T-cell (primary cell): Measurements from ENCODE around the gene RFTN1. TPM values are rescaled to one million over a fixed set of nuclear protein-coding genes. Genes with fewer than 3 reads are reported as not detected.

ENCODE experiments used
- ATAC-seq, 4 experiments: fragments of 200-7000 bp in 3 of 4; fragments of 150-1000 bp in 1 of 4; cut with Tn5 transposase; replicated peaks in 1 of 4; 1 replicate in 3 of 4; 2 replicates in 1 of 4; pipeline ENCODE4 v1.10.0; 2021; ENCODE audit warnings: moderate library complexity in 3 of 4, mild to moderate bottlenecking in 2 of 4, moderate number of reproducible peaks in 1 of 4
- CTCF ChIA-PET, 2 donors: fragments of 300-600 bp; sonication (Branson Sonifier 250); formaldehyde crosslinking; loops; one replicate each; lab custom pipeline; 2022; ENCODE audit warnings: antibody characterized with exemption in 2 of 2; lab: Charles Lee
- POLR2A ChIA-PET, 2 donors: fragments of 300-600 bp; sonication (Branson Sonifier 250); formaldehyde crosslinking; loops; one replicate each; lab custom pipeline; 2022; ENCODE audit warnings: antibody characterized with exemption in 2 of 2; lab: Charles Lee
- DNase-seq, 35 experiments: peaks; one replicate each; pipeline versions ENCODE4 v3.0.0 to v3.0.0-alpha.2; 2013 to 2023
- H3K27ac ChIP-seq: one replicate; pipeline ENCODE4 v1.5.1; 2013; ENCODE audit warnings: low read length
- H3K27me3 ChIP-seq, 2 experiments: replicated peaks in 1 of 2; 1 replicate in 1 of 2; 2 replicates in 1 of 2; pipeline versions ENCODE4 v1.6.1 to v1.7.0; 2013; ENCODE audit warnings: low read length in 1 of 2, mixed read lengths in 1 of 2; ENCODE audit not compliant: control insufficient read depth in 2 of 2, insufficient read depth in 2 of 2; ENCODE audit errors: extremely low read depth in 1 of 2
- H3K36me3 ChIP-seq, 2 donors: 1 replicate in 1 of 2; 2 replicates in 1 of 2; pipeline versions ENCODE4 v1.6.1 to v1.7.0; 2013; ENCODE audit warnings: low read length in 1 of 2; ENCODE audit not compliant: control insufficient read depth in 2 of 2, insufficient read depth in 1 of 2; ENCODE audit errors: extremely low read depth in 1 of 2
- H3K4me1 ChIP-seq, 2 experiments: 1 replicate in 1 of 2; 2 replicates in 1 of 2; pipeline versions ENCODE4 v1.6.1 to v1.7.0; 2013; ENCODE audit warnings: low read length in 2 of 2, mixed read lengths in 1 of 2; ENCODE audit not compliant: insufficient read depth in 2 of 2, control insufficient read depth in 1 of 2; ENCODE audit errors: extremely low read depth in 1 of 2
- H3K4me3 ChIP-seq, 2 donors: 1 replicate in 1 of 2; 2 replicates in 1 of 2; pipeline versions ENCODE4 v1.5.1 to v1.7.0; 2013; ENCODE audit warnings: mild to moderate bottlenecking in 2 of 2, low read length in 1 of 2, moderate library complexity in 1 of 2; ENCODE audit not compliant: control insufficient read depth in 1 of 2; ENCODE audit errors: extremely low read depth in 1 of 2
- H3K9me3 ChIP-seq: 2 replicates; pipeline ENCODE4 v1.7.0; 2013
- H3K27ac Mint-ChIP-seq, 2 donors: one replicate each; pipeline ENCODE4 v1.8.0; 2020 to 2021; ENCODE audit warnings: mild to moderate bottlenecking in 2 of 2, mixed read lengths in 2 of 2
- H3K27me3 Mint-ChIP-seq, 2 donors: one replicate each; pipeline ENCODE4 v1.8.0; 2021 to 2022; ENCODE audit warnings: mixed read lengths in 2 of 2
- H3K36me3 Mint-ChIP-seq: one replicate; pipeline ENCODE4 v1.8.0; 2021; ENCODE audit warnings: mixed read lengths
- H3K4me1 Mint-ChIP-seq, 3 donors: one replicate each; pipeline ENCODE4 v1.8.0; 2020 to 2022; ENCODE audit warnings: mixed read lengths in 3 of 3, mild to moderate bottlenecking in 1 of 3
- H3K4me3 Mint-ChIP-seq, 3 donors: one replicate each; pipeline ENCODE4 v1.8.0; 2020 to 2022; ENCODE audit warnings: mild to moderate bottlenecking in 3 of 3, mixed read lengths in 3 of 3, moderate library complexity in 3 of 3
- H3K9me3 Mint-ChIP-seq, 3 donors: one replicate each; pipeline ENCODE4 v1.8.0; 2020 to 2022; ENCODE audit warnings: mixed read lengths in 3 of 3
- WGBS: methylation state at CpG from one replicate; pipeline ENCODE4 v1.1.5; 2013; ENCODE audit warnings: missing lambda C conversion rate; ENCODE audit not compliant: insufficient coverage; 5-methylcytosine and 5-hydroxymethylcytosine counted together
- total RNA-seq, 35 experiments: library from RNA in 6 of 35; stranded (reverse) in 6 of 35; fragments of 120-200 nt in 1 of 35; gene quantifications; one replicate each; pipeline versions ENCODE4 v1.2.1 to v1.2.4 and lab custom pipeline; 2013 to 2026

The RFTN1 gene
- total RNA-seq, 5 donors from 2014 or later (not counting 1 experiment from before 2014, with no cell fraction given): 55.5 to 73.4 (median 70.7) TPM

DNA sequence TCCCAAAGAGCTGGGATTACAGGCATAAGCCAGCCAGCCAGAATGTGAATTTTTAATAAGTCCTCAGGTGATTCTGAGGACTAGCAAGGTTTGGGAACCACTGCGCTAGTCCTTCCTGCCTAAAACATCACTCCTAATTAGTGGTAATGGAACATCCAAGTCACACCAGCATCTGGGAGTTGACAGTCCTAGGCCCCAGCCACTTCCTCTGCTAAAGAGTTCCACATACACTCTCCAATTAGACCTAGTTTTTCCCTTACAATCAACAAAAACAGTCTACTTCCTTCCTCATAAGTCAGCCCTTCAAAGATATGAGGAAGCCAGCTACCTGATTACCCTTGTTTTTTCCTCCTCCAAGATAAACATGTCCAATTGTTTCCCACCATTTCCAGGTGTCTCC is 170.4 kb downstream of the RFTN1 start:
- POLR2A ChIA-PET: interaction anchor here in 1 of 2 donors (0.8 kb wide), 1 partner anchor 144 kb away, joined by 8 read pairs; no protein-coding TSS in a partner anchor
- Histone ChIP-seq H3K36me3 (peaks cover 7 to 57% of the 10 kb centered on the region in 2 donors), H3K4me3 (no peak overlapping the region), H3K27ac (peak overlapping the region; percentile 26), H3K4me1 (peaks cover 13 to 27% of the 10 kb centered on the region in 2 experiments), H3K9me3 (no peaks in the 10 kb centered on the region), H3K27me3 (no peaks in the 10 kb centered on the region)
- Mint-ChIP-seq H3K27ac (peak overlapping the region; percentile 70 to 78), H3K4me1 (peaks cover 69 to 74% (median 71%) of the 10 kb centered on the region in 3 donors), H3K36me3 (peaks cover 70% of the 10 kb centered on the region), H3K9me3 (peaks cover 0 to 6% (median 0%) of the 10 kb centered on the region in 3 donors), H3K4me3 (peak overlapping the region in 1 of 3 donors; percentile 6), H3K27me3 (no peaks in the 10 kb centered on the region)
- DNase-seq (no peak), ATAC-seq (no peak)
- CTCF ChIA-PET: interaction anchor here in 1 of 2 donors (0.6 kb wide), 1 partner anchor 501 kb away, joined by 3 read pairs; no protein-coding TSS in a partner anchor
- WGBS: 100% methylated on average over 1 of the region's 1 CpG

- no peaks in the 10 kb centered on the region for H3K27me3 Mint-ChIP-seq
- peaks cover 81 to 86% (median 83%) of the 10 kb centered on the region in 3 donors for H3K4me1 Mint-ChIP-seq
- ATAC-seq (peak; percentile 31 to 51 (median 41)), DNase-seq (peak in 8 of 35 experiments; percentile 16 to 61 (median 22))
- CTCF ChIA-PET: interaction anchor here in 1 of 2 donors (1.8 kb wide), 1 partner anchor 49 kb away, joined by 7 read pairs; no protein-coding TSS in a partner anchor
- POLR2A ChIA-PET: interaction anchor here (0.5 to 2.0 kb wide), 3 partner anchors 34 to 75 kb away, joined by 3 to 7 read pairs (median 3); partner anchors contain the start of genes DPH3 (in 1 of the 2) and OXNAD1 (in 1 of the 2)
- peak overlapping the region; percentile 78 for H3K27ac ChIP-seq
- H3K27ac Mint-ChIP-seq: peak overlapping the region; percentile 91 to 94
- no peaks in the 10 kb centered on the region for H3K27me3 ChIP-seq
- H3K36me3 ChIP-seq: peaks cover 18 to 55% of the 10 kb centered on the region in 2 donors
- H3K36me3 Mint-ChIP-seq: peaks cover 56% of the 10 kb centered on the region
- peak overlapping the region in 2 of 3 donors; percentile 39 to 48 for H3K4me3 Mint-ChIP-seq
- H3K4me1 ChIP-seq: peaks cover 18 to 44% of the 10 kb centered on the region in 2 experiments
- no CpG with 5 or more reads among the region's 1 CpG for WGBS
- no peak overlapping the region for H3K4me3 ChIP-seq
- no peaks in the 10 kb centered on the region for H3K9me3 Mint-ChIP-seq
- H3K9me3 ChIP-seq: no peaks in the 10 kb centered on the region
These were observed 174.5 kb downstream of the RFTN1 start for GRCh38 chr3:16338999-16339398.

- Histone ChIP-seq H3K27me3 (no peaks in the 10 kb centered on the region), H3K36me3 (peaks cover 18 to 52% of the 10 kb centered on the region in 2 donors), H3K27ac (peak overlapping the region; percentile 78), H3K4me3 (peak overlapping the region in 1 of 2 donors; percentile 44), H3K9me3 (no peaks in the 10 kb centered on the region), H3K4me1 (peaks cover 16 to 42% of the 10 kb centered on the region in 2 experiments)
- 33% methylated on average over 14 of the region's 15 CpGs for WGBS
- Mint-ChIP-seq H3K27me3 (no peaks in the 10 kb centered on the region), H3K4me1 (peaks cover 74 to 78% (median 78%) of the 10 kb centered on the region in 3 donors), H3K9me3 (no peaks in the 10 kb centered on the region), H3K4me3 (peak overlapping the region; percentile 29 to 61 (median 48)), H3K36me3 (peaks cover 52% of the 10 kb centered on the region), H3K27ac (peak overlapping the region; percentile 91 to 94)
- ChIA-PET POLR2A (interaction anchor here (0.6 to 2.0 kb wide), 3 partner anchors 33 to 161 kb away, joined by 3 to 7 read pairs (median 3); partner anchors contain the start of genes DPH3 (in 1 of the 2) and OXNAD1 (in 1 of the 2)), CTCF (interaction anchor here in 1 of 2 donors (0.9 to 1.8 kb wide), 3 partner anchors 18 to 191 kb away, joined by 3 to 7 read pairs (median 4); no protein-coding TSS in a partner anchor)
- ATAC-seq (peak; percentile 79 to 88 (median 86)), DNase-seq (peak in 34 of 35 experiments; percentile 21 to 72 (median 50))
These were observed 175.5 kb downstream of the RFTN1 start for GRCh38 chr3:16337856-16338540.

GRCh38 chr3:16336825-16337224 is 176.7 kb downstream of the RFTN1 start:
- Histone ChIP-seq H3K9me3 (no peaks in the 10 kb centered on the region), H3K27me3 (no peaks in the 10 kb centered on the region), H3K27ac (peak overlapping the region; percentile 17), H3K4me1 (peaks cover 16 to 37% of the 10 kb centered on the region in 2 experiments), H3K36me3 (peaks cover 16 to 55% of the 10 kb centered on the region in 2 donors), H3K4me3 (no peak overlapping the region)
- DNase-seq (no peak), ATAC-seq (no peak)
- Mint-ChIP-seq H3K9me3 (peaks cover 0 to 3% (median 3%) of the 10 kb centered on the region in 3 donors), H3K4me1 (peaks cover 78 to 86% (median 82%) of the 10 kb centered on the region in 3 donors), H3K36me3 (peaks cover 54% of the 10 kb centered on the region), H3K4me3 (peak overlapping the region in 1 of 3 donors; percentile 48), H3K27ac (peak overlapping the region; percentile 91 to 94), H3K27me3 (no peaks in the 10 kb centered on the region)
- CTCF ChIA-PET: interaction anchor here in 1 of 2 donors (0.9 to 1.2 kb wide), 3 partner anchors 18 to 69 kb away, joined by 3 to 9 read pairs (median 3); no protein-coding TSS in a partner anchor
- POLR2A ChIA-PET: interaction anchor here in 1 of 2 donors (1.5 kb wide), 1 partner anchor 13 kb away, joined by 3 read pairs; no protein-coding TSS in a partner anchor
- 100% methylated on average over 4 of the region's 6 CpGs for WGBS

DNA sequence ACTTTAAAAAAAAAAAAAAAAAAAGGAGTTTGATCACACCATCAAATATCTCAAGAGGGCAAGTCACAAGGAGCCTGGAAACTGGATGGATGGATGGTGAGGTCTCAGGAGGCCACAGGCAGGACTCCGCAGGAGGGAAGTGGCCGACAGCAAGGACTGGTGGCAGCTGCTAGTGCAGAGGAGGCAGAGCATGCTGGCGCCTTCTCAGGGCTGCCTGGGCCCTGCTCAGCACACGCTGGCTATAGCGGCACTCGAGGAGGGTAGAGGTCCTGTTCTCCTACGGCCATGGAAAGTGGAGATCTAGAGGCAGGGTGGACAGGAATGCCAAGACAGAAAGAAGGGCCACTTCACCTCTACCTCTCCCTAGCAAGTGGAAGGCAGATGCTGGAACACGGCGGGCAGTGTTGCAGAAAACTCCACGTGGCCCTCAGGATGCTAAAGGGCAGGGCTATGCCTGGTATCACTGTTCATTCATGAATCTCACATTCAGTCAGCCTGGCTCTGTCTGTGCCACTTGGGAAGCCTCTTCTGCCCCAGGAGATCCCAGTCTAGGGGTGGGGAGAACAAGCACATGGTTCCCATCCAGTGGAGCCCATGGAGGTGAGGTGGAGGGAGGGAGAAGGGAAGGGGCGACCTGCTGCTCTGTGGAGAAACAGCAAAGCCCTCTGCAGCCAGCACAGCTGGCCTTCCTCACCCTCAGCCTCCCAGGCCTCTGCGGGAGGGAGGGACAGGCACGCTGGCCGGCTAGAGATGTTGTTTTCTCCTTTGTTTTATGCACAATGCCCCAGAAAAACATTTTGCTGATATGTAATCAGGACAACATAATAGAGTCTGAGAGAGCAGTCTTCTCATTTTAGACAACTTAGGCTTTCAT is 177.5 kb downstream of the RFTN1 start:
- no peak for ATAC-seq
- no peak overlapping the region for H3K27ac ChIP-seq
- ChIA-PET POLR2A (interaction anchor here in 1 of 2 donors (1.5 kb wide), 1 partner anchor 12 kb away, joined by 3 read pairs; no protein-coding TSS in a partner anchor), CTCF (interaction anchor here in 1 of 2 donors (0.9 to 1.2 kb wide), 2 partner anchors 17 to 45 kb away, joined by 3 read pairs; no protein-coding TSS in a partner anchor)
- no peak for DNase-seq
- Mint-ChIP-seq H3K27ac (peak overlapping the region; percentile 85 to 90), H3K27me3 (no peaks in the 10 kb centered on the region), H3K36me3 (peaks cover 63% of the 10 kb centered on the region), H3K9me3 (peaks cover 4 to 8% (median 8%) of the 10 kb centered on the region in 3 donors), H3K4me1 (peaks cover 75 to 87% (median 80%) of the 10 kb centered on the region in 3 donors), H3K4me3 (no peak overlapping the region)
- H3K4me3 ChIP-seq: no peak overlapping the region
- H3K27me3 ChIP-seq: no peaks in the 10 kb centered on the region
- peaks cover 16 to 61% of the 10 kb centered on the region in 2 donors for H3K36me3 ChIP-seq
- H3K4me1 ChIP-seq: peaks cover 16 to 37% of the 10 kb centered on the region in 2 experiments
- H3K9me3 ChIP-seq: no peaks in the 10 kb centered on the region
- 91% methylated on average over 4 of the region's 14 CpGs for WGBS
